Keratinocyte (primary cell): ENCODE measurements around the gene NET1.

Experiments
- CTCF ChIP-seq, 3 experiments: IDR thresholded peaks in 1 of 3; conservative IDR thresholded peaks in 1 of 3; optimal IDR thresholded peaks in 1 of 3; 2 replicates in 2 of 3; 3 replicates in 1 of 3; pipeline versions ENCODE3 to v1.5.1; 2011; ENCODE audit warnings: low read length in 3 of 3, mild to moderate bottlenecking in 3 of 3, moderate library complexity in 2 of 3, control low read depth in 1 of 3, inconsistent platforms in 1 of 3; ENCODE audit not compliant: insufficient read depth in 2 of 3; ENCODE audit errors: extremely low read depth in 1 of 3
- EZH2 ChIP-seq: IDR thresholded peaks from one replicate; pipeline ENCODE4 v1.6.1; 2012; ENCODE audit warnings: inconsistent platforms, mild to moderate bottlenecking, low read length, moderate library complexity

- no peak for TF ChIP-seq CTCF (optimal IDR thresholded peaks at IDR 0.05 in 1 of 3, IDR thresholded peaks at IDR 0.05 in 1 of 3, conservative IDR thresholded peaks at IDR 0.05 in 1 of 3; ENCODE audit: extremely low read depth in 1 of 3, insufficient read depth in 2 of 3, low read length in 3 of 3)
- TF ChIP-seq EZH2 = no peak
These were observed 9.6 kb upstream of the NET1 start for GRCh38 chr10:5402798-5403197.
